Thoracic aorta (tissue), 2 donors: ENCODE measurements around the gene FERMT1. TPM values are rescaled to one million over a fixed set of nuclear protein-coding genes. Genes with fewer than 3 reads are reported as not detected.

Experiments
- ATAC-seq: fragments of 150-250 bp; one replicate; pipeline ENCODE4 v1.8.0; 2017; ENCODE audit warnings: low read depth; ENCODE audit not compliant: insufficient number of reproducible peaks, low FRiP score
- DNase-seq: peaks from one replicate; pipeline ENCODE4 v3.0.0-alpha.2; 2020; ENCODE audit warnings: low spot score
- H3K27ac ChIP-seq, 2 donors: fragments of 200-600 bp; sonication (generic); 1 replicate in 1 of 2; 2 replicates in 1 of 2; pipeline ENCODE4 v1.5.1; 2016; ENCODE audit warnings: mild to moderate bottlenecking in 2 of 2, moderate library complexity in 2 of 2
- H3K27me3 ChIP-seq: fragments of 200-600 bp; sonication (generic); replicated peaks from 2 replicates; pipeline ENCODE4 v1.6.0; 2016; ENCODE audit warnings: mild to moderate bottlenecking; ENCODE audit not compliant: insufficient read depth
- H3K36me3 ChIP-seq: fragments of 200-600 bp; sonication (generic); one replicate; pipeline ENCODE4 v1.5.1; 2016
- H3K4me1 ChIP-seq, 2 donors: fragments of 200-600 bp; sonication (generic); 1 replicate in 1 of 2; 2 replicates in 1 of 2; pipeline versions ENCODE4 v1.5.1 to v1.6.0; 2016; ENCODE audit warnings: low read depth in 2 of 2, mild to moderate bottlenecking in 1 of 2; ENCODE audit not compliant: control insufficient read depth in 1 of 2
- H3K4me3 ChIP-seq: fragments of 200-600 bp; sonication (generic); 2 replicates; pipeline ENCODE4 v1.5.1; 2016; ENCODE audit warnings: mild to moderate bottlenecking
- H3K9me3 ChIP-seq: fragments of 200-600 bp; sonication (generic); 2 replicates; pipeline ENCODE4 v1.5.1; 2016
- CTCF ChIP-seq: fragments of 200-600 bp; sonication (generic); IDR thresholded peaks from one replicate; pipeline ENCODE4 v1.5.1; 2019; ENCODE audit warnings: antibody characterized with exemption
- total RNA-seq, 2 donors: library from RNA; depleted of rRNA; stranded (reverse); fragments of >200 nt; gene quantifications; one replicate each; pipeline versions ENCODE4 v1.1.0 to v1.2.3, GENCODE V29; 2016

Gene FERMT1
- total RNA-seq: under 1 TPM in 1 of 2 donors, not detected in 1; 0.21 TPM

GRCh38 chr20:6122873-6123648 lies at the start of gene FERMT1:
TSS of gene FERMT1 (minus strand) at chr20:6123030. CDS start at chr20:6119554, 3,476 bp downstream.
- H3K4me1 ChIP-seq: peaks cover 4 to 16% of the 10 kb centered on the region in 2 donors
- TF ChIP-seq CTCF: no peak
- H3K36me3 ChIP-seq: no peaks in the 10 kb centered on the region
- ATAC-seq (no peak), DNase-seq (no peak)
- no peaks in the 10 kb centered on the region for H3K9me3 ChIP-seq
- H3K27me3 ChIP-seq: no peaks in the 10 kb centered on the region
- H3K27ac ChIP-seq: no peak within 1 kb of the TSS
- H3K4me3 ChIP-seq: peak within 1 kb of the TSS; percentile 71

GRCh38 chr20:6169251-6169650 lies 46.4 kb upstream of the FERMT1 start:
- no peak overlapping the region for H3K4me3 ChIP-seq
- no peak overlapping the region for H3K27ac ChIP-seq
- no peak for ATAC-seq

GRCh38 chr20:6168204-6168603 lies 45.4 kb upstream of the FERMT1 start:
- no peaks in the 10 kb centered on the region for H3K9me3 ChIP-seq
- DNase-seq (no peak), ATAC-seq (no peak)
- no peak for TF ChIP-seq CTCF
- H3K36me3 ChIP-seq: no peaks in the 10 kb centered on the region
- no peak overlapping the region for H3K4me3 ChIP-seq
- no peak overlapping the region for H3K27ac ChIP-seq
- H3K4me1 ChIP-seq: peaks cover 8 to 17% of the 10 kb centered on the region in 2 donors
- H3K27me3 ChIP-seq: no peaks in the 10 kb centered on the region

More at GRCh38 chr20:6169251-6169650, 46.4 kb upstream of the FERMT1 start:
- Histone ChIP-seq H3K27me3 (no peaks in the 10 kb centered on the region), H3K9me3 (no peaks in the 10 kb centered on the region), H3K4me1 (peaks cover 8 to 14% of the 10 kb centered on the region in 2 donors), H3K36me3 (no peaks in the 10 kb centered on the region)
- no peak for DNase-seq
- TF ChIP-seq CTCF: no peak

- DNase-seq (no peak), ATAC-seq (no peak)
- no peak overlapping the region for H3K4me3 ChIP-seq
- TF ChIP-seq CTCF: no peak
- H3K27me3 ChIP-seq: no peaks in the 10 kb centered on the region
- peaks cover 13 to 30% of the 10 kb centered on the region in 2 donors for H3K4me1 ChIP-seq
- no peaks in the 10 kb centered on the region for H3K9me3 ChIP-seq
- H3K36me3 ChIP-seq: no peaks in the 10 kb centered on the region
- H3K27ac ChIP-seq: no peak overlapping the region
Observed at GRCh38 chr20:6165346-6165745, 42.5 kb upstream of the FERMT1 start.

GRCh38 chr20:6164421-6165341 lies 41.9 kb upstream of the FERMT1 start:
- no peaks in the 10 kb centered on the region for H3K9me3 ChIP-seq
- no peaks in the 10 kb centered on the region for H3K27me3 ChIP-seq
- DNase-seq: no peak
- peak; percentile 47 for ATAC-seq
- H3K36me3 ChIP-seq: no peaks in the 10 kb centered on the region
- no peak for TF ChIP-seq CTCF
- no peak overlapping the region for H3K27ac ChIP-seq
- H3K4me1 ChIP-seq: peaks cover 13 to 30% of the 10 kb centered on the region in 2 donors
- H3K4me3 ChIP-seq: no peak overlapping the region
